Naive thymus-derived CD8-positive, alpha-beta T cell (primary cell): ENCODE results near the gene TEAD1. TPM values are rescaled to one million over a fixed set of nuclear protein-coding genes. Genes with fewer than 3 reads are reported as not detected.
A peak's percentile ranks its signal among the peaks of the same experiment; 100 is the strongest.

Experiments used
- ATAC-seq, 2 donors: fragments of 150-1000 bp; cut with Tn5 transposase in 1 of 2; sonication (Bioruptor Pico), chemical (Tn5 transposase) in 1 of 2; 1 replicate in 1 of 2; 2 replicates in 1 of 2; pipeline ENCODE4 v1.10.0; 2021; ENCODE audit warnings: mild to moderate bottlenecking in 2 of 2, moderate library complexity in 2 of 2
- POLR2A ChIA-PET: fragments of 350-600 bp; sonication (Branson Sonifier 250); formaldehyde crosslinking; loops from one replicate; lab custom pipeline; 2021; ENCODE audit warnings: antibody characterized with exemption; lab: Charles Lee
- DNase-seq, 10 donors: peaks; one replicate each; pipeline versions ENCODE4 v3.0.0 to v3.0.0-alpha.2; 2020 to 2022
- H3K27ac Mint-ChIP-seq, 10 donors: one replicate each; pipeline ENCODE4 v1.8.0; 2020 to 2022; ENCODE audit warnings: mild to moderate bottlenecking in 10 of 10, mixed read lengths in 10 of 10, moderate library complexity in 4 of 10, inconsistent platforms in 1 of 10
- H3K27me3 Mint-ChIP-seq, 5 donors: one replicate each; pipeline ENCODE4 v1.8.0; 2021 to 2022; ENCODE audit warnings: mixed read lengths in 5 of 5
- H3K36me3 Mint-ChIP-seq, 3 donors: one replicate each; pipeline ENCODE4 v1.8.0; 2020 to 2022; ENCODE audit warnings: mixed read lengths in 3 of 3, mild to moderate bottlenecking in 2 of 3, inconsistent platforms in 1 of 3
- H3K4me1 Mint-ChIP-seq, 4 donors: one replicate each; pipeline ENCODE4 v1.8.0; 2021 to 2022; ENCODE audit warnings: mixed read lengths in 4 of 4
- H3K4me3 Mint-ChIP-seq, 10 donors: one replicate each; pipeline ENCODE4 v1.8.0; 2020 to 2022; ENCODE audit warnings: mild to moderate bottlenecking in 10 of 10, mixed read lengths in 10 of 10, moderate library complexity in 6 of 10, inconsistent platforms in 1 of 10
- H3K9me3 Mint-ChIP-seq, 9 donors: one replicate each; pipeline ENCODE4 v1.8.0; 2020 to 2022; ENCODE audit warnings: mixed read lengths in 9 of 9, mild to moderate bottlenecking in 3 of 9, inconsistent platforms in 1 of 9, moderate library complexity in 1 of 9
- polyA plus RNA-seq, 3 donors: library from polyadenylated mRNA; unstranded; fragments of 300-500 nt; fragmentation: Illumina TruSeq; gene quantifications; one replicate each; pipeline ENCODE4 v1.2.3, GENCODE V29; 2021
- total RNA-seq, 8 experiments: library from RNA in 2 of 8; stranded (reverse) in 2 of 8; gene quantifications; one replicate each; pipeline ENCODE4 v1.2.3 and lab custom pipeline; 2021 to 2026

Gene TEAD1
- total and polyA plus RNA-seq, 5 experiments from 2014 or later = not detected

GRCh38 chr11:12704049-12704448, 29.8 kb downstream of the TEAD1 start:
- no peak overlapping the region for H3K4me3 Mint-ChIP-seq
- peaks cover 39 to 77% (median 61%) of the 10 kb centered on the region in 5 donors for H3K27me3 Mint-ChIP-seq
- POLR2A ChIA-PET = no interaction called here
- ATAC-seq (no peak), DNase-seq (no peak)
- no peaks in the 10 kb centered on the region for H3K36me3 Mint-ChIP-seq
- no peaks in the 10 kb centered on the region for H3K9me3 Mint-ChIP-seq
- no peaks in the 10 kb centered on the region for H3K4me1 Mint-ChIP-seq
- no peak overlapping the region for H3K27ac Mint-ChIP-seq

GRCh38 chr11:12705874-12706273, 31.7 kb downstream of the TEAD1 start:
- Mint-ChIP-seq H3K4me3 (no peak overlapping the region), H3K36me3 (no peaks in the 10 kb centered on the region), H3K27ac (peak overlapping the region in 1 of 10 donors; percentile 24), H3K4me1 (no peaks in the 10 kb centered on the region), H3K9me3 (peaks cover 0 to 2% (median 0%) of the 10 kb centered on the region in 9 donors), H3K27me3 (peaks cover 28 to 80% (median 62%) of the 10 kb centered on the region in 5 donors)
- no peak for DNase-seq
- POLR2A ChIA-PET = no interaction called here
- ATAC-seq = no peak

GRCh38 chr11:12706545-12707499, 32.6 kb downstream of the TEAD1 start:
- POLR2A ChIA-PET = no interaction called here
- Mint-ChIP-seq H3K36me3 (no peaks in the 10 kb centered on the region), H3K27me3 (peaks cover 24 to 79% (median 57%) of the 10 kb centered on the region in 5 donors), H3K27ac (no peak overlapping the region), H3K4me3 (no peak overlapping the region), H3K4me1 (peaks cover 0 to under 1% (median 0%) of the 10 kb centered on the region in 4 donors), H3K9me3 (peaks cover 0 to 2% (median 0%) of the 10 kb centered on the region in 9 donors)
- ATAC-seq (no peak), DNase-seq (no peak)

GRCh38 chr11:12707500-12707880, 33.3 kb downstream of the TEAD1 start:
- peaks cover 0 to 1% (median 0%) of the 10 kb centered on the region in 4 donors for H3K4me1 Mint-ChIP-seq
- no peak overlapping the region for H3K4me3 Mint-ChIP-seq
- H3K36me3 Mint-ChIP-seq = no peaks in the 10 kb centered on the region
- POLR2A ChIA-PET = interaction anchor here (0.5 kb wide), 1 partner anchor 312 kb away, joined by 3 read pairs; no protein-coding TSS in a partner anchor
- peaks cover 28 to 79% (median 57%) of the 10 kb centered on the region in 5 donors for H3K27me3 Mint-ChIP-seq
- H3K9me3 Mint-ChIP-seq = peaks cover 0 to 2% (median 0%) of the 10 kb centered on the region in 9 donors
- DNase-seq (no peak), ATAC-seq (no peak)
- no peak overlapping the region for H3K27ac Mint-ChIP-seq

GRCh38 chr11:12711496-12711895, 37.3 kb downstream of the TEAD1 start:
- DNase-seq = no peak
- no peak overlapping the region for H3K4me3 Mint-ChIP-seq
- H3K27me3 Mint-ChIP-seq = peaks cover 26 to 78% (median 54%) of the 10 kb centered on the region in 5 donors
- no peak overlapping the region for H3K27ac Mint-ChIP-seq
- peaks cover 0 to 2% (median 0%) of the 10 kb centered on the region in 3 donors for H3K36me3 Mint-ChIP-seq
- peaks cover 0 to 11% (median 0%) of the 10 kb centered on the region in 9 donors for H3K9me3 Mint-ChIP-seq
- peaks cover 0 to 1% (median 0%) of the 10 kb centered on the region in 4 donors for H3K4me1 Mint-ChIP-seq
- POLR2A ChIA-PET = no interaction called here
- no peak for ATAC-seq

- Mint-ChIP-seq H3K4me1 (peaks cover 0 to 4% (median 2%) of the 10 kb centered on the region in 4 donors), H3K27me3 (peaks cover 28 to 84% (median 55%) of the 10 kb centered on the region in 5 donors), H3K9me3 (peaks cover 0 to 11% (median 0%) of the 10 kb centered on the region in 9 donors), H3K27ac (no peak overlapping the region), H3K36me3 (peaks cover 0 to 2% (median 0%) of the 10 kb centered on the region in 3 donors), H3K4me3 (no peak overlapping the region)
- POLR2A ChIA-PET = no interaction called here
- DNase-seq (no peak), ATAC-seq (no peak)
These were observed 37.9 kb downstream of the TEAD1 start for GRCh38 chr11:12712132-12712531.

GRCh38 chr11:12715131-12715530, 40.9 kb downstream of the TEAD1 start:
- peaks cover 12 to 26% (median 17%) of the 10 kb centered on the region in 4 donors for H3K4me1 Mint-ChIP-seq
- POLR2A ChIA-PET = no interaction called here
- H3K27me3 Mint-ChIP-seq = peaks cover 29 to 71% (median 47%) of the 10 kb centered on the region in 5 donors
- peaks cover 0 to 2% (median 0%) of the 10 kb centered on the region in 3 donors for H3K36me3 Mint-ChIP-seq
- DNase-seq = no peak
- H3K9me3 Mint-ChIP-seq = peaks cover 0 to 11% (median 0%) of the 10 kb centered on the region in 9 donors
- no peak overlapping the region for H3K27ac Mint-ChIP-seq
- no peak for ATAC-seq
- H3K4me3 Mint-ChIP-seq = no peak overlapping the region

- peaks cover 12 to 26% (median 17%) of the 10 kb centered on the region in 4 donors for H3K4me1 Mint-ChIP-seq
- no peak for DNase-seq
- H3K27me3 Mint-ChIP-seq = peaks cover 32 to 71% (median 46%) of the 10 kb centered on the region in 5 donors
- peaks cover 0 to 9% (median 0%) of the 10 kb centered on the region in 9 donors for H3K9me3 Mint-ChIP-seq
- H3K27ac Mint-ChIP-seq = no peak overlapping the region
- peaks cover 0 to 2% (median 0%) of the 10 kb centered on the region in 3 donors for H3K36me3 Mint-ChIP-seq
- no peak for ATAC-seq
- no peak overlapping the region for H3K4me3 Mint-ChIP-seq
- POLR2A ChIA-PET = no interaction called here
These were observed 41.7 kb downstream of the TEAD1 start for GRCh38 chr11:12715941-12716340.

- ATAC-seq = no peak
- Mint-ChIP-seq H3K4me3 (peak overlapping the region in 1 of 10 donors; percentile 30), H3K9me3 (peaks cover 0 to 9% (median 0%) of the 10 kb centered on the region in 9 donors), H3K4me1 (peaks cover 11 to 26% (median 17%) of the 10 kb centered on the region in 4 donors), H3K27ac (no peak overlapping the region), H3K27me3 (peaks cover 35 to 72% (median 52%) of the 10 kb centered on the region in 5 donors), H3K36me3 (peaks cover 0 to 2% (median 2%) of the 10 kb centered on the region in 3 donors)
- no peak for DNase-seq
- POLR2A ChIA-PET = no interaction called here
These were observed 42.6 kb downstream of the TEAD1 start for GRCh38 chr11:12716816-12717215.

GRCh38 chr11:12717851-12718291, 43.6 kb downstream of the TEAD1 start:
- H3K4me3 Mint-ChIP-seq = peak overlapping the region in 6 of 10 donors; percentile 24 to 56 (median 27)
- POLR2A ChIA-PET = no interaction called here
- DNase-seq (peak in 8 of 10 donors; percentile 46 to 79 (median 66)), ATAC-seq (peak; percentile 98)
- H3K4me1 Mint-ChIP-seq = peaks cover 10 to 26% (median 17%) of the 10 kb centered on the region in 4 donors
- H3K36me3 Mint-ChIP-seq = peaks cover 0 to 2% (median 2%) of the 10 kb centered on the region in 3 donors
- H3K9me3 Mint-ChIP-seq = peaks cover 0 to 9% (median 0%) of the 10 kb centered on the region in 9 donors
- H3K27ac Mint-ChIP-seq = peak overlapping the region in 3 of 10 donors; percentile 5 to 45 (median 36)
- H3K27me3 Mint-ChIP-seq = peaks cover 38 to 72% (median 54%) of the 10 kb centered on the region in 5 donors

- H3K36me3 Mint-ChIP-seq = peaks cover 0 to 2% (median 0%) of the 10 kb centered on the region in 3 donors
- H3K27me3 Mint-ChIP-seq = peaks cover 39 to 78% (median 58%) of the 10 kb centered on the region in 5 donors
- POLR2A ChIA-PET = no interaction called here
- no peak for DNase-seq
- ATAC-seq = no peak
- no peak overlapping the region for H3K4me3 Mint-ChIP-seq
- peaks cover 14 to 36% (median 19%) of the 10 kb centered on the region in 4 donors for H3K4me1 Mint-ChIP-seq
- H3K9me3 Mint-ChIP-seq = peaks cover 0 to 9% (median 0%) of the 10 kb centered on the region in 9 donors
- peak overlapping the region in 1 of 10 donors; percentile 31 for H3K27ac Mint-ChIP-seq
These were observed 45.0 kb downstream of the TEAD1 start for GRCh38 chr11:12719221-12719620.

GRCh38 chr11:12721816-12722604, 47.8 kb downstream of the TEAD1 start:
- POLR2A ChIA-PET = interaction anchor here (0.7 kb wide), 1 partner anchor 12 kb away, joined by 3 read pairs; no protein-coding TSS in a partner anchor
- no peak for DNase-seq
- no peak overlapping the region for H3K27ac Mint-ChIP-seq
- H3K36me3 Mint-ChIP-seq = peaks cover 0 to 2% (median 0%) of the 10 kb centered on the region in 3 donors
- ATAC-seq = no peak
- H3K4me1 Mint-ChIP-seq = peaks cover 17 to 42% (median 22%) of the 10 kb centered on the region in 4 donors
- no peak overlapping the region for H3K4me3 Mint-ChIP-seq
- peaks cover 43 to 85% (median 55%) of the 10 kb centered on the region in 5 donors for H3K27me3 Mint-ChIP-seq
- peaks cover 0 to 2% (median 0%) of the 10 kb centered on the region in 9 donors for H3K9me3 Mint-ChIP-seq
